GM12878 (cell line): ENCODE results near the gene GTPBP3. TPM values are rescaled to one million over a fixed set of nuclear protein-coding genes. Genes with fewer than 3 reads are reported as not detected.

Experiments
- ATAC-seq: fragments of 200-7000 bp; cut with Tn5 transposase; 3 replicates; pipeline ENCODE4 v1.9.1; 2020; ENCODE audit warnings: mild to moderate bottlenecking, moderate library complexity
- BruUV-seq: library from RNA; stranded (reverse); fragments of 400-500 nt; replicated peaks from 2 replicates; lab custom pipeline; 2021; lab: Mats Ljungman, UMichigan
- CTCF ChIA-PET: fragments of 300-600 bp; sonication (Branson Sonifier 250); formaldehyde crosslinking; extraction: SDS; loops from one replicate; lab custom pipeline; 2021; ENCODE audit warnings: inconsistent platforms; lab: Yijun Ruan, JAX
- POLR2A ChIA-PET: fragments of 350-600 bp; formaldehyde crosslinking; extraction: SDS; loops from one replicate; lab custom pipeline; 2021; ENCODE audit warnings: inconsistent platforms; lab: Charles Lee
- RAD21 ChIA-PET: fragments of 300-600 bp; sonication (Branson Sonifier 250); formaldehyde crosslinking; loops from one replicate; lab custom pipeline; 2023; ENCODE audit warnings: antibody characterized with exemption; ENCODE audit not compliant: unreplicated experiment; lab: Charles Lee
- SMC1A ChIA-PET: fragments of 300-600 bp; sonication (Branson Sonifier 250); formaldehyde crosslinking; loops from one replicate; lab custom pipeline; 2023; ENCODE audit not compliant: unreplicated experiment, uncharacterized antibody; lab: Charles Lee
- DNase-seq: peaks from one replicate; pipeline ENCODE4 v3.0.0-alpha.2; 2011; ENCODE audit warnings: low read depth, low spot score
- FAIRE-seq: peaks from 3 replicates; lab custom pipeline; 2011; peaks lifted over from hg19 to GRCh38; lab: Jason Lieb, UNC
- H2AFZ ChIP-seq: 2 replicates; pipeline ENCODE4 v1.6.0; 2011; ENCODE audit warnings: low read depth, low read length, control low read depth; ENCODE audit not compliant: control insufficient read depth
- H3K27ac ChIP-seq: 2 replicates; pipeline ENCODE4 v1.5.1; 2011; ENCODE audit warnings: control low read depth; ENCODE audit not compliant: control insufficient read depth, insufficient read depth
- H3K27me3 ChIP-seq, 2 experiments: replicated peaks in 1 of 2; 2 replicates each; pipeline versions ENCODE4 v1.6.0 to v1.6.1; 2011; ENCODE audit warnings: low read length in 1 of 2; ENCODE audit not compliant: control insufficient read depth in 2 of 2, insufficient read depth in 2 of 2
- H3K36me3 ChIP-seq, 2 experiments: 2 replicates each; pipeline ENCODE4 v1.5.1; 2011; ENCODE audit warnings: low read length in 1 of 2; ENCODE audit not compliant: control insufficient read depth in 2 of 2, insufficient read depth in 2 of 2
- H3K4me1 ChIP-seq: 2 replicates; pipeline ENCODE4 v1.6.1; 2011; ENCODE audit warnings: mild to moderate bottlenecking, low read length, moderate library complexity, mixed read lengths; ENCODE audit not compliant: control insufficient read depth, insufficient read depth
- H3K4me2 ChIP-seq: 2 replicates; pipeline ENCODE4 v1.6.0; 2011; ENCODE audit warnings: control low read depth; ENCODE audit not compliant: control insufficient read depth, insufficient read depth
- H3K4me3 ChIP-seq: fragments of 200-600 bp; sonication (generic); 2 replicates; pipeline ENCODE4 v1.5.1; 2016
- H3K79me2 ChIP-seq: 2 replicates; pipeline ENCODE4 v1.6.0; 2011; ENCODE audit warnings: low read length; ENCODE audit not compliant: control insufficient read depth, insufficient read depth
- H3K9ac ChIP-seq: 2 replicates; pipeline ENCODE4 v1.8.0; 2011; ENCODE audit warnings: low read length, control low read depth, mixed read lengths; ENCODE audit not compliant: control insufficient read depth, insufficient read depth
- H3K9me3 ChIP-seq: replicated peaks from 3 replicates; pipeline ENCODE4 v1.5.1; 2011; ENCODE audit warnings: mild to moderate bottlenecking, low read length; ENCODE audit not compliant: control insufficient read depth, insufficient read depth
- H4K20me1 ChIP-seq: 2 replicates; pipeline ENCODE4 v1.6.0; 2011; ENCODE audit not compliant: control insufficient read depth, insufficient read depth
- CBX5 ChIP-seq: sonication (generic); IDR thresholded peaks from 2 replicates; pipeline ENCODE4 v1.6.1; 2016; ENCODE audit warnings: low read depth, moderate library complexity, mild to moderate bottlenecking, inconsistent platforms
- JUNB ChIP-seq: IDR thresholded peaks from 2 replicates; pipeline ENCODE4 v1.6.1; 2016; ENCODE audit warnings: antibody characterized with exemption, mild to moderate bottlenecking
- MEF2A ChIP-seq: IDR thresholded peaks from 2 replicates; pipeline ENCODE4 v1.6.1; 2011; ENCODE audit warnings: low read depth, mild to moderate bottlenecking, low read length, moderate library complexity; ENCODE audit not compliant: insufficient read depth
- MTA3 ChIP-seq: IDR thresholded peaks from 2 replicates; pipeline ENCODE4 v1.6.1; 2012; ENCODE audit warnings: low read length, inconsistent platforms, borderline replicate concordance
- RELB ChIP-seq: fragments of 450-650 bp; IDR thresholded peaks from 2 replicates; pipeline ENCODE4 v1.6.1; 2017; ENCODE audit warnings: low read depth, mild to moderate bottlenecking, moderate library complexity
- SREBF1 ChIP-seq: IDR thresholded peaks from 2 replicates; pipeline ENCODE4 v1.6.1; 2012; ENCODE audit warnings: mild to moderate bottlenecking, low read length
- STAT3 ChIP-seq: IDR thresholded peaks from 2 replicates; pipeline ENCODE4 v1.6.1; 2011; ENCODE audit warnings: low read depth, low read length, improper control_type of control experiment
- ZNF622 ChIP-seq: fragments of 450-650 bp; IDR thresholded peaks from 2 replicates; pipeline ENCODE4 v1.6.1; 2017; ENCODE audit warnings: mild to moderate bottlenecking, inconsistent platforms
- WGBS: methylation state at CpG from one replicate; pipeline ENCODE4 v1.1.6; 2016; ENCODE audit warnings: low lambda C conversion rate; ENCODE audit not compliant: insufficient replicate concordance, insufficient coverage; ENCODE audit errors: missing lambda C conversion rate; 5-methylcytosine and 5-hydroxymethylcytosine counted together
- in situ Hi-C: fragments of 300-500 bp; cut with MboI; formaldehyde crosslinking; loops from 9 replicates; pipeline ENCODE4 v1.14.3; 2018; ENCODE audit warnings: mixed read lengths
- intact Hi-C: fragments of 100-400 bp; cut with micrococcal nuclease; formaldehyde crosslinking; loops from one replicate; pipeline ENCODE4 v1.14.2; 2022; ENCODE audit not compliant: unreplicated experiment
- polyA plus RNA-seq, 11 experiments: library from polyadenylated mRNA; depleted of rRNA in 4 of 11; unstranded in 6 of 11; stranded (reverse) in 5 of 11; fragments of >200 nt; fragmentation: Nextera tagmentation in 4 of 11; fragmentation: Illumina TruSeq in 1 of 11; extraction: Ambion mirVana in 4 of 11; extraction: Trizol in 1 of 11; gene quantifications; 1 replicate in 1 of 11; 2 replicates in 10 of 11; pipeline versions ENCODE4 v1.2.1 to v1.2.3, GENCODE V29; 2011 to 2016; ENCODE audit warnings: inconsistent platforms in 2 of 11, missing spikeins in 2 of 11, low read depth in 1 of 11
- total RNA-seq, 4 experiments: library from RNA; depleted of rRNA in 3 of 4; stranded (reverse); fragments of >200 nt in 3 of 4; fragmentation: Illumina TruSeq in 1 of 4; extraction: Trizol in 1 of 4; gene quantifications; 2 replicates each; pipeline versions ENCODE4 v1.2.1 to v1.2.3, GENCODE V29; 2013 to 2021

GTPBP3 gene
- total and polyA plus RNA-seq, 10 of the 15 experiments (the other 5 are each of a cell fraction or from before 2014, with no cell fraction given): 2.9 to 46.8 (median 15.4) TPM

- no peaks in the 10 kb centered on the region for H3K36me3 ChIP-seq
- H3K27me3 ChIP-seq: no peaks in the 10 kb centered on the region
- no peak overlapping the region for H3K9ac ChIP-seq
- BruUV-seq: TSS peak; percentile 64
- no peak overlapping the region for H2AFZ ChIP-seq
- no peak for DNase-seq
- no peak for TF ChIP-seq JUNB
- TF ChIP-seq CBX5: no peak
- TF ChIP-seq MEF2A: no peak
- TF ChIP-seq STAT3: no peak
- TF ChIP-seq MTA3: no peak
- TF ChIP-seq SREBF1: no peak
- no peak for TF ChIP-seq RELB
- TF ChIP-seq ZNF622: no peak
- no peaks in the 10 kb centered on the region for H4K20me1 ChIP-seq
- H3K4me2 ChIP-seq: no peak overlapping the region
- no peaks in the 10 kb centered on the region; the same call in 2 of the 3 replicates for H3K9me3 ChIP-seq
- H3K4me1 ChIP-seq: peaks cover 16% of the 10 kb centered on the region
- H3K27ac ChIP-seq: no peak overlapping the region
- 98% methylated on average over 37 of the region's 51 CpGs for WGBS
- H3K79me2 ChIP-seq: peaks cover 5% of the 10 kb centered on the region
- intact Hi-C loops (loop anchor here (10.0 kb wide), 1 partner anchor 406 kb away; no protein-coding TSS in a partner anchor), in situ Hi-C loops (no loop called here)
- no peak for ATAC-seq
- POLR2A ChIA-PET: interaction anchor here (0.6 kb wide), 1 partner anchor 103 kb away, joined by 3 read pairs; no protein-coding TSS in a partner anchor
- CTCF ChIA-PET: no interaction called here
- SMC1A ChIA-PET: no interaction called here
- RAD21 ChIA-PET: no interaction called here
- no peak for FAIRE-seq
- H3K4me3 ChIP-seq: no peak overlapping the region
Observed at GRCh38 chr19:17300992-17301619, 36.2 kb upstream of the GTPBP3 start.
